ENCODE measurements around the gene TBC1D1.
A peak's percentile ranks its signal among the peaks of the same experiment; 100 is the strongest.

TBC1D1 gene

DNA sequence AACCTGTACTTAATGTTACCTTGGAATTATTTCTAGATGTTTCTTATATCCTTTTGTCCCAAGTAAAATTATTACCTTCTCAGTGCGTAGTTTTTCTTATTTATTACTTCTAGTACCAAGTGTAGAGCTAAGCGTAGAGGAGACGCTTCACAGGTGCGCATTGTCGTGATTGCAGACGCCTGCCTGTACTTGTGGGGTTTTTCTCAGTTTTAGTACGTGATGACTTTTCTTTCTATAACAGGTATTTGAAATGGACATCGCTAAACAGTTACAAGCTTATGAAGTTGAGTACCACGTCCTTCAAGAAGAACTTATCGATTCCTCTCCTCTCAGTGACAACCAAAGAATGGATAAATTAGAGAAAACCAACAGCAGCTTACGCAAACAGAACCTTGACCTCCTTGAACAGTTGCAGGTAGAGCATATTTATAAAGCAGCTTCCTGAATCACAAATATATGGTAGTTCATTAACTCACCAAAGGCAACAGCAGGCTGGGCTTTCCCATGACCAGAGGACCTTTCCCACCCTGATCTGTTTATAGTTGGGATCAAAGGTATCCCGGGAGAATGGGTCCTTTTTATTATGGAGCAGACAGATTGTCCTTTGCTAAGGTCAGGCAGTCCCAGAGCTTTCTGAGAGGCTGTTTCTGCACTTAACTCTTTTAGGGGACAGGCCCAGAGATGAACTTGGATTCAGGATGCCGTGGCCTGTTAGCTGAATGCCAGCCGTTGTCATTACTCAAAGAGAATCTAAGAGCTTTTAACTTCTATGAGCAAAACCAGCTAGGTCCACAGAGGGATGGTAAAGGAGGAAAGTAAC lies 242.2 kb downstream of the TBC1D1 start:
- Mint-ChIP-seq H3K27me3 (no peaks in the 10 kb centered on the region), H3K36me3 (peaks cover 75% of the 10 kb centered on the region), H3K27ac (peak overlapping the region; percentile 90), H3K4me1 (peaks cover 44% of the 10 kb centered on the region), H3K4me3 (no peak overlapping the region), H3K9me3 (no peaks in the 10 kb centered on the region)
- ATAC-seq = no peak

DNA sequence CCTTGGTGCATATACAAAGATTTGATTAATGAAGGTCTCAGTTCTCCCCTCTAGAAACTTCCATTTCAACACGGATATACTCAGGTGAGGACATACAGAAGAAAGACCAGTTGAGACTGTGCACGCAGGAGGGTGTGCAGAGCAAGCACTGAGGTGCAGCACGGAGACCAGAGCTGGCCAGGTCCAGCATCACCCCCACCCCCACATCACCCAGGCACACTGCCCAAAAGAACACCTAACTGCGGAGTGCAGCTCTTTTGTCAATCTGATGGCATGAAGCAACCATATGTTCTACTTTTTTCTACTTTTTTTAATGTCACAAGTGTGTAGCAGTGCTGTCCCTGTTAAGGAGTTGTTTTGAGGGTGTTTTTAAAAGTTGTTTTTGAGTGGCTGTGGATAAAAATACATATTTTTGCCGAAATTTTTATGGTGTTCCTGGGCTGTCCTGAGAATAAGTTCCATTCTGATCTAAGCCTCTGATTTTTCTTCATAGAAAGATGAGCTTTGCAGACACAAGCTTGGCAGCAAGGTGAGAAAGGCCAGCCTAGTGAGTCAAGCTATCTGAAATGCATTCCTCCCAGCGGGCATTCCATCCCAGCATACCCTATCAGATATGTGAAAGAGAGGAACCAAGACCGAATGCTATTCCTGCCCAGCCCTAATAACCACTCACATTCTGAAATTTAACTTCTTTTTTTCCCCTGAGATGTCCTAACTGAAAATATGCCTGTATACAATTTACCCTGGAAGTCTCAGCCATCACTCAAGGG lies 243.0 kb downstream of the TBC1D1 start:
- Mint-ChIP-seq H3K27me3 (no peaks in the 10 kb centered on the region), H3K4me1 (peaks cover 35% of the 10 kb centered on the region), H3K36me3 (peaks cover 78% of the 10 kb centered on the region), H3K4me3 (no peak overlapping the region), H3K9me3 (no peaks in the 10 kb centered on the region), H3K27ac (peak overlapping the region; percentile 90)
- ATAC-seq = no peak

- H3K9me3 Mint-ChIP-seq = no peaks in the 10 kb centered on the region
- peaks cover 22% of the 10 kb centered on the region for H3K4me1 Mint-ChIP-seq
- no peaks in the 10 kb centered on the region for H3K27me3 Mint-ChIP-seq
- no peak overlapping the region for H3K4me3 Mint-ChIP-seq
- H3K36me3 Mint-ChIP-seq = peaks cover 78% of the 10 kb centered on the region
- H3K27ac Mint-ChIP-seq = no peak overlapping the region
- ATAC-seq = no peak
Observed at GRCh38 chr4:38135201-38135600, 244.3 kb downstream of the TBC1D1 start.

- H3K4me1 Mint-ChIP-seq = peaks cover 8% of the 10 kb centered on the region
- H3K9me3 Mint-ChIP-seq = no peaks in the 10 kb centered on the region
- ATAC-seq = no peak
- H3K27me3 Mint-ChIP-seq = no peaks in the 10 kb centered on the region
- no peak overlapping the region for H3K27ac Mint-ChIP-seq
- no peak overlapping the region for H3K4me3 Mint-ChIP-seq
- H3K36me3 Mint-ChIP-seq = peaks cover 79% of the 10 kb centered on the region
Observed at GRCh38 chr4:38136604-38137003, 245.7 kb downstream of the TBC1D1 start.

DNA sequence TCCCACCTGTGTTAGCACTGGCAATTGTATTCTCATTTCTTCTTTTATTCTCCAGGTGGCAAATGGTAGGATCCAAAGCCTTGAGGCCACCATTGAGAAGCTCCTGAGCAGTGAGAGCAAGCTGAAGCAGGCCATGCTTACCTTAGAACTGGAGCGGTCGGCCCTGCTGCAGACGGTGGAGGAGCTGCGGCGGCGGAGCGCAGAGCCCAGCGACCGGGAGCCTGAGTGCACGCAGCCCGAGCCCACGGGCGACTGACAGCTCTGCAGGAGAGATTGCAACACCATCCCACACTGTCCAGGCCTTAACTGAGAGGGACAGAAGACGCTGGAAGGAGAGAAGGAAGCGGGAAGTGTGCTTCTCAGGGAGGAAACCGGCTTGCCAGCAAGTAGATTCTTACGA lies 246.2 kb downstream of the TBC1D1 start:
- ATAC-seq = no peak
- peaks cover 3% of the 10 kb centered on the region for H3K4me1 Mint-ChIP-seq

GRCh38 chr4:38138363-38138762 lies 247.5 kb downstream of the TBC1D1 start:
- Mint-ChIP-seq H3K4me1 (no peaks in the 10 kb centered on the region), H3K36me3 (peaks cover 83% of the 10 kb centered on the region)

More for the DNA sequence above, 246.2 kb downstream of the TBC1D1 start:
- H3K27me3 Mint-ChIP-seq = no peaks in the 10 kb centered on the region
- H3K36me3 Mint-ChIP-seq = peaks cover 78% of the 10 kb centered on the region
- H3K9me3 Mint-ChIP-seq = no peaks in the 10 kb centered on the region
- no peak overlapping the region for H3K27ac Mint-ChIP-seq
- H3K4me3 Mint-ChIP-seq = no peak overlapping the region

GRCh38 chr4:38139187-38139586 lies 248.3 kb downstream of the TBC1D1 start:
- H3K4me3 Mint-ChIP-seq = no peak overlapping the region
- no peak overlapping the region for H3K27ac Mint-ChIP-seq
- no peaks in the 10 kb centered on the region for H3K9me3 Mint-ChIP-seq
- H3K36me3 Mint-ChIP-seq = peaks cover 75% of the 10 kb centered on the region
- ATAC-seq = no peak
- H3K4me1 Mint-ChIP-seq = no peaks in the 10 kb centered on the region
- H3K27me3 Mint-ChIP-seq = no peaks in the 10 kb centered on the region

More at GRCh38 chr4:38138363-38138762, 247.5 kb downstream of the TBC1D1 start:
- ATAC-seq = no peak
- no peak overlapping the region for H3K4me3 Mint-ChIP-seq
- no peaks in the 10 kb centered on the region for H3K27me3 Mint-ChIP-seq
- no peaks in the 10 kb centered on the region for H3K9me3 Mint-ChIP-seq
- H3K27ac Mint-ChIP-seq = no peak overlapping the region

- no peak for ATAC-seq
- no peaks in the 10 kb centered on the region for H3K27me3 Mint-ChIP-seq
- H3K9me3 Mint-ChIP-seq = no peaks in the 10 kb centered on the region
- H3K27ac Mint-ChIP-seq = no peak overlapping the region
- H3K36me3 Mint-ChIP-seq = peaks cover 62% of the 10 kb centered on the region
- H3K4me3 Mint-ChIP-seq = no peak overlapping the region
- H3K4me1 Mint-ChIP-seq = no peaks in the 10 kb centered on the region
Observed at GRCh38 chr4:38140643-38141203, 249.8 kb downstream of the TBC1D1 start.

- no peak for ATAC-seq
- no peaks in the 10 kb centered on the region for H3K9me3 Mint-ChIP-seq
- no peaks in the 10 kb centered on the region for H3K4me1 Mint-ChIP-seq
- peaks cover 49% of the 10 kb centered on the region for H3K36me3 Mint-ChIP-seq
- H3K27ac Mint-ChIP-seq = no peak overlapping the region
- H3K27me3 Mint-ChIP-seq = no peaks in the 10 kb centered on the region
- no peak overlapping the region for H3K4me3 Mint-ChIP-seq
Observed at GRCh38 chr4:38141808-38142500, 251.1 kb downstream of the TBC1D1 start.

GRCh38 chr4:38144031-38144430 lies 253.1 kb downstream of the TBC1D1 start:
- H3K27me3 Mint-ChIP-seq = no peaks in the 10 kb centered on the region
- peaks cover 30% of the 10 kb centered on the region for H3K36me3 Mint-ChIP-seq
- H3K27ac Mint-ChIP-seq = no peak overlapping the region
- no peak for ATAC-seq
- H3K9me3 Mint-ChIP-seq = peaks cover 5% of the 10 kb centered on the region
- no peaks in the 10 kb centered on the region for H3K4me1 Mint-ChIP-seq
- no peak overlapping the region for H3K4me3 Mint-ChIP-seq

GRCh38 chr4:38145033-38145678 lies 254.3 kb downstream of the TBC1D1 start:
- Mint-ChIP-seq H3K4me1 (no peaks in the 10 kb centered on the region), H3K36me3 (peaks cover 19% of the 10 kb centered on the region), H3K27ac (no peak overlapping the region), H3K27me3 (no peaks in the 10 kb centered on the region), H3K4me3 (no peak overlapping the region), H3K9me3 (peaks cover 5% of the 10 kb centered on the region)
- no peak for ATAC-seq

- no peak overlapping the region for H3K27ac Mint-ChIP-seq
- H3K9me3 Mint-ChIP-seq = peaks cover 5% of the 10 kb centered on the region
- no peaks in the 10 kb centered on the region for H3K4me1 Mint-ChIP-seq
- no peaks in the 10 kb centered on the region for H3K27me3 Mint-ChIP-seq
- peaks cover 15% of the 10 kb centered on the region for H3K36me3 Mint-ChIP-seq
- ATAC-seq = no peak
- H3K4me3 Mint-ChIP-seq = no peak overlapping the region
Observed at GRCh38 chr4:38145741-38146140, 254.9 kb downstream of the TBC1D1 start.

- Mint-ChIP-seq H3K4me1 (no peaks in the 10 kb centered on the region), H3K36me3 (peaks cover 15% of the 10 kb centered on the region), H3K27ac (no peak overlapping the region), H3K27me3 (no peaks in the 10 kb centered on the region), H3K4me3 (no peak overlapping the region), H3K9me3 (peaks cover 5% of the 10 kb centered on the region)
- ATAC-seq = no peak
Observed at GRCh38 chr4:38146383-38146782, 255.5 kb downstream of the TBC1D1 start.

GRCh38 chr4:38149472-38149996 lies 258.6 kb downstream of the TBC1D1 start:
- H3K27me3 Mint-ChIP-seq = no peaks in the 10 kb centered on the region
- no peaks in the 10 kb centered on the region for H3K36me3 Mint-ChIP-seq
- no peak overlapping the region for H3K4me3 Mint-ChIP-seq
- peaks cover 12% of the 10 kb centered on the region for H3K4me1 Mint-ChIP-seq
- H3K9me3 Mint-ChIP-seq = peaks cover 5% of the 10 kb centered on the region
- no peak overlapping the region for H3K27ac Mint-ChIP-seq
- no peak for ATAC-seq

All from stimulated activated memory B cell treated with anti-CD40 and anti-IgM and Interleukin-4, amounts not matched to agents 10 μg/mL and 1 μg/mL and 100 μg/mL, for 72 hours (primary cell).